ENCODE measurements around the gene CCL13. TPM values are rescaled to one million over a fixed set of nuclear protein-coding genes. Genes with fewer than 3 reads are reported as not detected.
A peak's percentile ranks its signal among the peaks of the same experiment; 100 is the strongest.

CCL13 gene
- total and polyA plus RNA-seq, 12 donors = 0.39 to 64.0 (median 1.4) TPM; not detected in 1

DNA sequence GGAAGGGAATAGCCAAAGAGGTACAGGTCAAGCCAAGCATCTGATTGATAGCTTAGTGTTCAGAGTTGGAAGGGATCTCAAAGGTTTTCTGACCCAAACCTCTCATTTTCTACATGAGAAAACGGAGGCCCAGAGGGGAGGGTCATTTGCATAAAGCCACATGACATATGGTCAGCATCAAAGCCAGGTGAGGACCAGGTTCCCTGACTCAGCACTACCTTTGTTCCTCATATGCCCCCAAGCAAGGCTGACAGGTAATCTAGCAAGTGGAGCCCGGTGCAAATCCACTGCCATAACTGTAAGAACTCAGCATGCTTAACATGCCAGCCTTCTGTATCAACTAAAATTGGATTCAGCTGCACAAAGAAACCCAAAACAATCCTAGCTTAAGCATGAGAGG is 35.0 kb downstream of the CCL13 start:
- DNase-seq (no peak), ATAC-seq (no peak)
- TF ChIP-seq, protein P1, sequence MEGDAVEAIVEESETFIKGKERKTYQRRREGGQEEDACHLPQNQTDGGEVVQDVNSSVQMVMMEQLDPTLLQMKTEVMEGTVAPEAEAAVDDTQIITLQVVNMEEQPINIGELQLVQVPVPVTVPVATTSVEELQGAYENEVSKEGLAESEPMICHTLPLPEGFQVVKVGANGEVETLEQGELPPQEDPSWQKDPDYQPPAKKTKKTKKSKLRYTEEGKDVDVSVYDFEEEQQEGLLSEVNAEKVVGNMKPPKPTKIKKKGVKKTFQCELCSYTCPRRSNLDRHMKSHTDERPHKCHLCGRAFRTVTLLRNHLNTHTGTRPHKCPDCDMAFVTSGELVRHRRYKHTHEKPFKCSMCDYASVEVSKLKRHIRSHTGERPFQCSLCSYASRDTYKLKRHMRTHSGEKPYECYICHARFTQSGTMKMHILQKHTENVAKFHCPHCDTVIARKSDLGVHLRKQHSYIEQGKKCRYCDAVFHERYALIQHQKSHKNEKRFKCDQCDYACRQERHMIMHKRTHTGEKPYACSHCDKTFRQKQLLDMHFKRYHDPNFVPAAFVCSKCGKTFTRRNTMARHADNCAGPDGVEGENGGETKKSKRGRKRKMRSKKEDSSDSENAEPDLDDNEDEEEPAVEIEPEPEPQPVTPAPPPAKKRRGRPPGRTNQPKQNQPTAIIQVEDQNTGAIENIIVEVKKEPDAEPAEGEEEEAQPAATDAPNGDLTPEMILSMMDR (IDR thresholded peaks at IDR 0.05) = no peak
- Histone ChIP-seq H3K4me3 (no peak overlapping the region), H3K4me1 (peaks cover 0 to 16% (median 0%) of the 10 kb centered on the region in 9 donors), H3K9me3 (no peaks in the 10 kb centered on the region), H3K36me3 (no peaks in the 10 kb centered on the region), H3K27me3 (peaks cover 0 to 25% (median 5%) of the 10 kb centered on the region in 7 donors), H3K27ac (no peak overlapping the region)
- intact Hi-C loops (cut with DNase I) = no loop called here
- 70 to 72% methylated on average over 2 of the region's 2 CpGs for WGBS, 2 donors

DNA sequence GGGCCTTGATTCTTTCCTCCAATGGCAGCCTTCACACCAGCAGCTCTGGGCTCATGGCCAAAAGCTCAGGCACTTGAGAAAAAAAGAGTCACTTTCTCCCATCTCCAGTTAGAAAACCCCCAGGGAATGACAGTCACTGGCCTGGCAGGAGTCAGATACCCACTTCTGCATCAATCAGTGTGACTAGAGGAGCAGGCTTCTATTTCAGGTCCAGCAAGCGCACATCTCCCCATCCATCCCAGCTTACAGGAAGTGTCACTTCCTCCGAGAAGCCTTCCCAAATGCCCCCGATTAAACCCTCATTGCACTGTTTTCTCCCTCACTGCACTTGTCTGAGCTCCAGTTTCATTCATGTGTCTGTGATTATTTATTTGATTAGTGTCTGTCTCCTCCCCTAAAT is 37.1 kb downstream of the CCL13 start:
- Histone ChIP-seq H3K4me1 (peaks cover 0 to 3% (median 0%) of the 10 kb centered on the region in 9 donors), H3K27me3 (peaks cover 0 to 34% (median 14%) of the 10 kb centered on the region in 7 donors), H3K9me3 (no peaks in the 10 kb centered on the region), H3K4me3 (no peak overlapping the region), H3K36me3 (no peaks in the 10 kb centered on the region), H3K27ac (no peak overlapping the region)
- ATAC-seq (no peak), DNase-seq (no peak)
- 71 to 78% methylated on average over 3 of the region's 3 CpGs for WGBS, 2 donors
- TF ChIP-seq, protein P1 (IDR thresholded peaks at IDR 0.05) = no peak
- intact Hi-C loops (cut with DNase I) = no loop called here

DNA sequence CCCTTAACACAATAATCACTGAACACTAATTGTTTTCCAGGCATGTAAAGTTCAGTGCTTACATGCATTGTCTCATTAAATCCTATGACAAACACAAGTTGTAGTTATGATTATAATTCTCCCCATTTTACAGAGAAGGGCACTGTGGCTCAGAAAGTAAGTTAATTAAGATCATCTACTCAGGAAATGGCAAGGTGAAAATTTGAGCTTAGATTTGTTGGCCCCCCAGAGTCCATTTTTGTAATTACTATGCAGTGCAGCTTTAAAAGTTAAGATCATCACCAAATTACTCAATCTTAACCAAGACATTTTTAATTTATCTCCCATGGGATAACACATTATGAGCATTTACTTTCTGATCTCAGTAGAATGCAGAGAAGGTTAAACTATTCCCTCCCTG is 41.0 kb downstream of the CCL13 start:
- no peak for DNase-seq
- ATAC-seq = no peak
- no peak overlapping the region for H3K4me3 ChIP-seq
- intact Hi-C loops (cut with DNase I) = no loop called here
- peaks cover 0 to 16% (median 0%) of the 10 kb centered on the region in 9 donors for H3K4me1 ChIP-seq
- TF ChIP-seq, protein P1 (IDR thresholded peaks at IDR 0.05) = no peak
- H3K36me3 ChIP-seq = no peaks in the 10 kb centered on the region
- H3K9me3 ChIP-seq = no peaks in the 10 kb centered on the region
- H3K27ac ChIP-seq = no peak overlapping the region
- peaks cover 0 to 35% (median 26%) of the 10 kb centered on the region in 7 donors for H3K27me3 ChIP-seq

DNA sequence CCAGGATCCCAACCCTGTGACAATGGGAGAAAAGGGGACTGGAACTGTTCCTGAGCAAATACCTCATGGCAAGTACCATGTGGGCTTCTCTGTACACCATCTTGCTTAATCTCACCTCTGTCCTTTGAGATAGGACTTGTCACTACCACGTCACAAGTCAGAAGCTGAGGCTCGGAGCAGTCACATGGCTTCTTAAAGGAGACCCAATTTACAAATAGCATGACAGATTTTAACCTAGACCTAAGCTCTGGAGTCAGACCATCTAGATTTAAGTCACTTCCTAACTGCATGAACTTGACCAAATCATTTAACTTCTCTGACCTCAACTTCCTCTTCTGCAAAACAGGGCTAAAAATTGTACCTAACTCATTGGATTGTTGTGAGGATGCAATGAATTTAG is 42.7 kb downstream of the CCL13 start:
- H3K9me3 ChIP-seq = no peaks in the 10 kb centered on the region
- TF ChIP-seq, protein P1 (IDR thresholded peaks at IDR 0.05) = no peak
- H3K27me3 ChIP-seq = peaks cover 0 to 35% (median 26%) of the 10 kb centered on the region in 7 donors
- no peak overlapping the region for H3K27ac ChIP-seq
- no peak for DNase-seq
- H3K4me3 ChIP-seq = no peak overlapping the region
- WGBS, 2 donors = 26 to 31% methylated on average over 2 of the region's 2 CpGs
- peak in 1 of 8 donors; percentile 14 for ATAC-seq
- peaks cover 0 to 16% (median 0%) of the 10 kb centered on the region in 9 donors for H3K4me1 ChIP-seq
- intact Hi-C loops (cut with DNase I) = no loop called here
- H3K36me3 ChIP-seq = no peaks in the 10 kb centered on the region

Data from heart right ventricle (tissue), 16 donors.